Panc1 (cell line): ENCODE measurements around the gene FGD2. TPM values are rescaled to one million over a fixed set of nuclear protein-coding genes. Genes with fewer than 3 reads are reported as not detected.

Source experiments
- ATAC-seq: fragments of 200-7000 bp; cut with Tn5 transposase; 2 replicates; pipeline ENCODE4 v1.9.1; 2020; ENCODE audit warnings: mild to moderate bottlenecking, moderate library complexity
- BruUV-seq: library from RNA; stranded (reverse); fragments of 400-500 nt; replicated peaks from 2 replicates; lab custom pipeline; 2021; lab: Mats Ljungman, UMichigan
- CTCF ChIA-PET: fragments of 300-600 bp; sonication (Branson Sonifier 250); formaldehyde crosslinking; loops from one replicate; lab custom pipeline; 2022; ENCODE audit warnings: antibody characterized with exemption; lab: Charles Lee
- POLR2A ChIA-PET: fragments of 300-600 bp; sonication (Branson Sonifier 250); formaldehyde crosslinking; loops from one replicate; lab custom pipeline; 2022; ENCODE audit warnings: antibody characterized with exemption; lab: Charles Lee
- DNase-seq: peaks from one replicate; pipeline ENCODE4 v3.0.0-alpha.2; 2010; ENCODE audit warnings: low read depth, low spot score
- H3K27ac ChIP-seq: 2 replicates; pipeline ENCODE4 v1.5.1; 2011; ENCODE audit warnings: mild to moderate bottlenecking, low read length, inconsistent platforms
- H3K27me3 ChIP-seq: fragments of 200-500 bp; sonication (Bioruptor generic); 2 replicates; pipeline ENCODE4 v1.6.0; 2014; ENCODE audit warnings: low read length, inconsistent platforms; ENCODE audit not compliant: control insufficient read depth, insufficient read depth
- H3K36me3 ChIP-seq: fragments of 200-500 bp; sonication (Bioruptor generic); 2 replicates; pipeline ENCODE4 v1.5.1; 2014; ENCODE audit warnings: inconsistent platforms, mild to moderate bottlenecking, low read length, moderate library complexity; ENCODE audit not compliant: control insufficient read depth, insufficient read depth
- H3K4me1 ChIP-seq: 2 replicates; pipeline ENCODE4 v1.5.1; 2011; ENCODE audit warnings: inconsistent platforms, mild to moderate bottlenecking, low read length, moderate library complexity; ENCODE audit not compliant: control insufficient read depth, insufficient read depth
- H3K4me3 ChIP-seq, 2 experiments: 2 replicates each; pipeline ENCODE4 v1.5.1; 2011 to 2012; ENCODE audit warnings: low read depth in 2 of 2, low read length in 2 of 2, mild to moderate bottlenecking in 2 of 2, inconsistent platforms in 1 of 2, moderate library complexity in 1 of 2
- H3K9me3 ChIP-seq: fragments of 200-500 bp; sonication (Bioruptor generic); 2 replicates; pipeline ENCODE4 v1.5.1; 2014; ENCODE audit warnings: low read depth, mild to moderate bottlenecking, inconsistent platforms, low read length, moderate library complexity; ENCODE audit not compliant: control insufficient read depth, insufficient read depth
- CTCF ChIP-seq: fragments of 450-650 bp; IDR thresholded peaks from 2 replicates; pipeline ENCODE4 v1.5.1; 2017; ENCODE audit warnings: mild to moderate bottlenecking
- POLR2AphosphoS5 ChIP-seq: IDR thresholded peaks from 2 replicates; pipeline ENCODE4 v1.6.1; 2012; ENCODE audit warnings: mild to moderate bottlenecking, low read depth, low read length, moderate library complexity
- REST ChIP-seq, 2 experiments: IDR thresholded peaks; 2 replicates each; pipeline ENCODE4 v1.6.1; 2011 to 2012; ENCODE audit warnings: low read depth in 2 of 2, control low read depth in 1 of 2, low read length in 1 of 2, mild to moderate bottlenecking in 1 of 2, moderate library complexity in 1 of 2; ENCODE audit not compliant: insufficient read depth in 1 of 2
- SIN3A ChIP-seq: IDR thresholded peaks from 2 replicates; pipeline ENCODE4 v1.6.1; 2012; ENCODE audit warnings: low read depth, mild to moderate bottlenecking, low read length, moderate library complexity, borderline replicate concordance; ENCODE audit not compliant: insufficient read depth
- TCF7L2 ChIP-seq: IDR thresholded peaks from 2 replicates; pipeline ENCODE4 v1.6.1; 2011; ENCODE audit warnings: mild to moderate bottlenecking, low read depth, low read length, inconsistent platforms
- in situ Hi-C: cut with HindIII; loops from 2 replicates; pipeline ENCODE4 v1.10.0; 2016; ENCODE audit warnings: low sequenced_read_pairs, low pct_unique_long_range_greater_than_20kb
- intact Hi-C: fragments of 100-400 bp; cut with micrococcal nuclease; formaldehyde crosslinking; loops from one replicate; pipeline ENCODE4 v1.10.0; 2022; ENCODE audit not compliant: unreplicated experiment
- total RNA-seq: library from RNA; stranded (reverse); gene quantifications from one replicate; pipeline ENCODE4 v1.2.1, GENCODE V29; 2021; ENCODE audit not compliant: unreplicated experiment

Gene FGD2
- total RNA-seq, 1 experiment from 2014 or later, result 0.10 TPM

- ATAC-seq, result no peak; the same call in 1 of the 2 replicates
- Histone ChIP-seq H3K9me3 (no peaks in the 10 kb centered on the region), H3K36me3 (no peaks in the 10 kb centered on the region), H3K4me3 (no peak overlapping the region), H3K27me3 (no peaks in the 10 kb centered on the region), H3K4me1 (no peaks in the 10 kb centered on the region), H3K27ac (no peak overlapping the region)
- BruUV-seq, result no TSS peak
- no peak for TF ChIP-seq POLR2AphosphoS5
- TF ChIP-seq REST (IDR thresholded peaks at IDR 0.05; ENCODE audit: insufficient read depth in 1 of 2, low read depth in 2 of 2, low read length in 1 of 2), result no peak
- TF ChIP-seq CTCF, result no peak
- TF ChIP-seq TCF7L2, result no peak
- TF ChIP-seq SIN3A, result no peak
- intact Hi-C loops (no loop called here), in situ Hi-C loops (no loop called here)
- DNase-seq, result no peak
- CTCF ChIA-PET, result interaction anchor here (1.3 kb wide), 1 partner anchor 13 kb away, joined by 5 read pairs; no protein-coding TSS in a partner anchor
- POLR2A ChIA-PET, result interaction anchor here (0.7 kb wide), 1 partner anchor 19 kb away, joined by 3 read pairs; no protein-coding TSS in a partner anchor
These were observed 33.1 kb downstream of the FGD2 start for GRCh38 chr6:37038292-37039198.

GRCh38 chr6:37039958-37040357, 34.5 kb downstream of the FGD2 start:
- DNase-seq (no peak), ATAC-seq (no peak)
- POLR2A ChIA-PET, result no interaction called here
- no peak overlapping the region for H3K27ac ChIP-seq
- H3K4me3 ChIP-seq, result no peak overlapping the region
- H3K27me3 ChIP-seq, result no peaks in the 10 kb centered on the region
- H3K36me3 ChIP-seq, result no peaks in the 10 kb centered on the region
- in situ Hi-C loops (no loop called here), intact Hi-C loops (no loop called here)
- CTCF ChIA-PET, result no interaction called here
- H3K9me3 ChIP-seq, result no peaks in the 10 kb centered on the region
- no peaks in the 10 kb centered on the region for H3K4me1 ChIP-seq
- BruUV-seq, result no TSS peak
- no peak for TF ChIP-seq TCF7L2

GRCh38 chr6:37041521-37041920, 36.1 kb downstream of the FGD2 start:
- intact Hi-C loops (no loop called here), in situ Hi-C loops (no loop called here)
- no peak overlapping the region for H3K27ac ChIP-seq
- TF ChIP-seq CTCF, result no peak
- no peak for TF ChIP-seq POLR2AphosphoS5
- TF ChIP-seq TCF7L2, result no peak
- no peak for TF ChIP-seq REST (IDR thresholded peaks at IDR 0.05; ENCODE audit: insufficient read depth in 1 of 2, low read depth in 2 of 2, low read length in 1 of 2)
- TF ChIP-seq SIN3A, result no peak
- no peaks in the 10 kb centered on the region for H3K27me3 ChIP-seq
- CTCF ChIA-PET, result no interaction called here
- POLR2A ChIA-PET, result no interaction called here
- BruUV-seq, result no TSS peak
- ATAC-seq, result no peak
- DNase-seq, result no peak
- no peak overlapping the region for H3K4me3 ChIP-seq
- no peaks in the 10 kb centered on the region for H3K9me3 ChIP-seq
- H3K4me1 ChIP-seq, result no peaks in the 10 kb centered on the region
- no peaks in the 10 kb centered on the region for H3K36me3 ChIP-seq
